ACC112 (cell line): ENCODE measurements around the gene VPS4A.

Experiments used
- H2AFZ ChIP-seq: fragments of 200-600 bp; sonication (generic); one replicate; pipeline ENCODE4 v1.6.0; 2017; ENCODE audit warnings: antibody characterized with exemption, low read length; ENCODE audit not compliant: unreplicated experiment
- H3K27ac ChIP-seq: fragments of 200-600 bp; sonication (generic); 2 replicates; pipeline ENCODE4 v1.5.1; 2014; ENCODE audit warnings: low read depth, mild to moderate bottlenecking, antibody characterized with exemption, low read length, moderate library complexity
- H3K27me3 ChIP-seq: fragments of 200-600 bp; sonication (generic); 2 replicates; pipeline ENCODE4 v1.6.1; 2014; ENCODE audit warnings: mild to moderate bottlenecking, antibody characterized with exemption, low read length, moderate library complexity, mixed read lengths; ENCODE audit not compliant: insufficient read depth
- H3K36me3 ChIP-seq: fragments of 200-600 bp; sonication (generic); 2 replicates; pipeline ENCODE4 v1.6.1; 2016; ENCODE audit warnings: mild to moderate bottlenecking, antibody characterized with exemption, low read length, moderate library complexity, mixed read lengths; ENCODE audit not compliant: insufficient read depth
- H3K4me1 ChIP-seq: fragments of 200-600 bp; sonication (generic); one replicate; pipeline ENCODE4 v1.6.1; 2016; ENCODE audit warnings: low read length, mixed read lengths; ENCODE audit not compliant: insufficient read depth, unreplicated experiment, control insufficient read depth
- H3K4me3 ChIP-seq: fragments of 200-600 bp; sonication (generic); 2 replicates; pipeline ENCODE4 v1.5.1; 2014; ENCODE audit warnings: mild to moderate bottlenecking, low read depth, low read length
- H3K79me2 ChIP-seq: fragments of 200-600 bp; sonication (generic); one replicate; pipeline ENCODE4 v1.6.0; 2016; ENCODE audit warnings: low read length; ENCODE audit not compliant: control insufficient read depth, unreplicated experiment, insufficient read depth

Gene VPS4A

DNA sequence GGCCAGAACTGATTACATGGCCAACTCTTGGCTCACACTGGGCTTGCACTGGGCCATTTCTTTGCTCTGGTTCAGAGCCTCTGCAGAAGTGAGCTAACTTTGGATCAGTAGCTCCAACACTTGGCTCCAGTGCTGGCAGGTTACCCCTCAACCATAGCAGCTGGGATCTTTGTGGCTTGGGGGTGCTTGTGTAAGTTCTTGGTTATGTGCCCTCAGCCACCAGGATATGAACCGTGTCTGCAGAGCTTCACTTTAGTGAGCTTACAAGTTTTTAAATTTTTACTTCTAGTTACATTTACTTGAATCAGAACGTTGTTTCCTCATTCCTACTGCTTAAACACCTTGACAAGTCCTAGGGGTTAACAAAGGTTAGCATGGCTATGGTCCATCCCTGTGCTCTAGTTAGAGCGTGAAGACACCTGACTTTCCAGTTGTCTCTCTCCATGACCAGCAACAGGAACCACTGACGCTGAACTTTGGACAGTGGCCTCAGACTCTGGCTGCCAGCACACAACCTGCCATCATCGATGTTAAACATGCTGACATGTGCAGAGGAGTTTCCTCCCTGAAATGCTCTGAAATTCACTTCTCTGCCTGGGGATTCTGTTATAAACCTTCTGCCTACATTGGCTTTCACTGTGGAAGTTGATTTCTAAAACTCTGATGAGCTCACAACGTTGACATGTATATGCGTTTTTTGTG, 15.2 kb downstream of the VPS4A start:
- H2AFZ ChIP-seq = no peak overlapping the region
- H3K27ac ChIP-seq = no peak overlapping the region
- H3K4me1 ChIP-seq = peaks cover 13% of the 10 kb centered on the region
- peaks cover 47% of the 10 kb centered on the region for H3K79me2 ChIP-seq
- no peak overlapping the region for H3K4me3 ChIP-seq
- no peaks in the 10 kb centered on the region for H3K27me3 ChIP-seq
- no peaks in the 10 kb centered on the region for H3K36me3 ChIP-seq

DNA sequence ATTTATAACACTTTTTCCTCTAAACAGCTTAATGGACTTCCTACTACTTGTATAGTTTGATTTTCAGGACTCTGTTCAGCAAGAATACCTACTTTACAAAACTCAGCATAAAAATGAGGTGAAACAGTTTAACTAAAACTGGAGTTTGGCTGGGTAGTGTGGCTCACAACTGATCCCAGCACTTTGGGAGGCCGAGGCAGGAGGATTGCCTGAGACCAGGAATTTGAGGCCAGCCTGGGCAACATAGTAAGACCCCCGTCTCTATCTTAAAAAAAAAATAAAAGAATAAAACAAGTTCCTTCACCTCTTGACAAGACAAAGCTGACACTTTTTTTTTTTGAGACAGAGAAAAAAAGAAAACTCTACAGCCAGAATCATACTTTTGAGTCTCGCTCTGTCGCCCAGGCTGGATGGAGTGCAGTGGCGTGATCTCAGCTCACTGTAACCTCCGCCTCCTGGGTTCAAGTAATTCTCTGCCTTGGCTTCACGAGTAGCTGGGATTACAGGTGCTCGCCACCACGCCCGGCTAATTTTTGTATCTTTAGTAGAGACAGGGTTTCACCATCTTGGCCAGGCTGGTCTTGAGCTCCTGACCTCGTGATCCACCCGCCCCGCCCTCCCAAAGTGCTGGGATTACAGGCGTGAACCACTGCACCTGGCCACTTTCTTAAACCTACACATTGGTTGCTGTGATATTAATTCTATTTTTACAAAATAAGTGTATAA, 16.6 kb downstream of the VPS4A start:
- peaks cover 6% of the 10 kb centered on the region; the same call in 1 of the 2 replicates for H3K36me3 ChIP-seq
- H3K4me3 ChIP-seq = peak overlapping the region; percentile 93; the same call in 1 of the 2 replicates
- no peaks in the 10 kb centered on the region for H3K27me3 ChIP-seq
- H3K27ac ChIP-seq = no peak overlapping the region
- peaks cover 47% of the 10 kb centered on the region for H3K79me2 ChIP-seq
- no peak overlapping the region for H2AFZ ChIP-seq
- H3K4me1 ChIP-seq = peaks cover 13% of the 10 kb centered on the region

DNA sequence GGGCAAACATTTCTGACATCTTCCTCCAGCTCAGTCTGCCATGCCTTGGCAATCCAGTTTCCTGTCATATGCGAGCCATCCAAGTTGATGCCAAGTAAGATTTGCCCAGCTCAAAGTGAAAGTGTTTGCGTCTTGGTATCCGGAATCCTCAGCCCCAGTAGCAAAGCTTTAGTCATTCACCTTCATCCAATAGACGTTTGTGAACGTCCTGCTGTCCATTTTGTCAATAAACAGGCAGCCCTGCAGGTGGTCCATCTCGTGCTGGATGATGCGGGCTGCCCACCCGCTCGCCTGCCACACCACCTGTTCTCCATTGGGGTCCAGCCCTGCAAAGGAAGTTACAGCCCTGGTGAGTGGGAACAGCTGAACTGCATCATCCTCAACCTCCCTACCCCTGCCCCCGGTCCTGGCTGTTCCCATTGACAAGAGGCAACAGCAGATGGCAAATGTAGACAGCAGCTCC, 17.7 kb downstream of the VPS4A start:
- H3K4me3 ChIP-seq = peak overlapping the region; percentile 93
- H3K79me2 ChIP-seq = peaks cover 49% of the 10 kb centered on the region
- H2AFZ ChIP-seq = no peak overlapping the region
- H3K4me1 ChIP-seq = peaks cover 13% of the 10 kb centered on the region
- peak overlapping the region; percentile 11; the same call in 1 of the 2 replicates for H3K27ac ChIP-seq
- peaks cover 8% of the 10 kb centered on the region; the same call in 1 of the 2 replicates for H3K36me3 ChIP-seq
- H3K27me3 ChIP-seq = no peaks in the 10 kb centered on the region

DNA sequence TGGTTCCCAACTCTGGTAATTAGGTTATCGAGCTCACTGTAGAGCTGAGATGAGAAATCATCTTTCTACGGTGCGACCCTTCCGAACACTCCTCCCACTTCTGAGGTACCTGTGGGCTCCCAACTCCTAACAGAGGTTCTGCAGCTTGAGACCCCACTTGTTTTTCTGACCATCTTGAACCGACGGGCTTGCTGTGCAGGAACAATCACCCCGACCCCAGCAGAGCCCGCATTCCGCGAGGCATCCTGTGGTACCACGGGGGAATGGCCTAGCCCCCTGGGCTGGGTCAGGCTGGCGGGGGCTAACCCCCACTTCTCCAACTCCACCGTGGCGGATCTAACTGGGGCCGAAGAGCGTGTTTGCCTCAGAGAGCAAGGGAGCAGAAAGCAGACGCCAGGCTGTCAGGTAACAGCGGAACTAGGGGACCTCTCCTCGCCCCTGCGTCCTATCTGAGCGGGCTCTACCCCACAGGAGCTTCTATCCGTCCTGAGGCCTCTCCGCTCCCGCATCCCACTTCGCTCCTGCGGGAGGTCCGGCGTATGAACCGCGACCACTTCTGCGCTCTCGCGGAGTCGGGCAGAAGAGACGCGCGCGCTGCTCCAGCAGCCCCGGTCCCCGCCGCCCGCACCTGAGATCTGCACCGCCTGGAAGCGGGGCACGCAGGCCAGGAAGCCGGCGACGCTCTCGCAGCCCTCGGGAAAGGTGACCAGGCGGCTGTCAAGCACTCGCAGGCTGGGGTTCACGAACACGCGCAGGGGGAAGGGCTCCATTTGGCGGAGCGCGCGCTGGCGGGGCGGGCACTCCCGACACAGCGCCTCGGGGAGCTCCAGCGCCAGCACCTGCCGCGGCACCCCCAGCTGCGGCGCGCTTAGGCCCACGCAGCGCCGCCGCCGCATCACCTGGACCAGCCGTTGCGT, 18.5 kb downstream of the VPS4A start:
- Histone ChIP-seq H3K4me3 (peak overlapping the region; percentile 93), H3K27ac (no peak overlapping the region), H3K79me2 (peaks cover 49% of the 10 kb centered on the region), H3K36me3 (peaks cover 8% of the 10 kb centered on the region; the same call in 1 of the 2 replicates), H3K27me3 (no peaks in the 10 kb centered on the region), H2AFZ (peak overlapping the region; percentile 21), H3K4me1 (peaks cover 13% of the 10 kb centered on the region)

DNA sequence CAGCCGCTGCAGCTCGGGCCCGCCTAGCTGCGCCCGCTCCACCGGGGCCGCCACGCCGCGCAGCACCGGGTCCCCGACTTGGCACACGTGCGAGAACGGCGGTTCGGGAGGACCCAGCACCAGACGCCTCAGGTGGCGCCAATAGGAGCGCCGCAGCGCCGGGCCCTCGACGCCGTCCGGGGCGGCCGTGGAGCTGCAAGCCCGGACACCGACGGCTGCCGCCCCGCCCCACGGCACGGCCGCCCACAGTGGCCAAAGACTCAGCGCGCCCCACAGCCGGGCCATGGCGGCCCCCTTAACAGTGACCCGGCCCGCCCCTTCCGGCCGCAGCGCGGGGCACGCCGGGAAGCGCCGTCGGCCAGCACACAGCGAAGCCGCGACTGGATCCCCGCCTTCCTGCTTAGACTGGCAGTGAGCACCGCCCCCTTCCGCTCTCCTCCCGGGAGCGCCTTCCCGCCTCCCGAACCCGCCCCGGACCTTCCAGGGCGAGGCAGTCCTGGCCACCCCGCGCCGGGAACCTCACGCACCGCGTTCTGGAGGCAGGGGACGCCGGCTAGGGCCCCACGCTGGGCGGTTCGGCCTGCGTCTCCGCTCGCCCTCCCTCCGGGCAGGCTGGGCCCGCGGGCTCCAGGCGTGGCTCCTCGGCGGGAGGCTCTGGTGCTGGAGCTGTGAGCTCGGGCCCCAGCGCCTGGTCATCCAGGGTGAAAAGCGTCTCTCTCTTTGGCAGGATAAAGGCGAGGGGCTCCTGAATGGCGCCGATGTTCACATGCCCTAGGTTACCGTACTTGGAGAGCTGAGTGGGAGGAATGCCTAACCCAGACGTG, 19.3 kb downstream of the VPS4A start, which contains the start of gene PDF:
TSS of gene PDF (minus strand) at position 303 of the 824 bp plus-strand sequence. CDS start at position 285, 18 bp downstream.
- Histone ChIP-seq H3K27me3 (no peaks in the 10 kb centered on the region), H3K4me3 (peak within 1 kb of the TSS; percentile 93), H3K4me1 (peaks cover 13% of the 10 kb centered on the region), H3K36me3 (peaks cover 8% of the 10 kb centered on the region; the same call in 1 of the 2 replicates), H3K79me2 (peaks cover 43% of the 10 kb centered on the region), H3K27ac (peak within 1 kb of the TSS; percentile 55), H2AFZ (peak within 1 kb of the TSS; percentile 21)

DNA sequence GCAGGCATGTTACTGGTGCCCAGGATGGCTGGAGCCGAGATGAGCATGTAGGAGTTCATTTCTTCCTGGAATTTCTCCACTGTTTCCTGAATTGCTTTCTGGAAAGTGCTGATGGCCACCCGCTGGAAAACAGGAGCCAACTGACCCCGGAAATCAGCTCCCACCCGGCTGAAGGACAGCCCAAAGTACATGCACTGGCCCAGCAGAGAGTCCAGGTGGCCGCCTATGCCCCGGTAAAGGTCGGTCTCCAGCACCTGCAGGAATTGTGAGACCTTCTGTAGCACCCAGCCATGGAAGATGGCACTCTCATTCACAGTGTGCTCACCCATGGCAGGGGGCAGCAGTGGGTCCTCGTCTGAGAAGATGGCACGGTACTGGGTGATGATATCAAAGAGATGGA, 23.5 kb downstream of the VPS4A start:
- Histone ChIP-seq H3K4me1 (peaks cover 6% of the 10 kb centered on the region), H3K27ac (no peak overlapping the region), H3K27me3 (no peaks in the 10 kb centered on the region), H3K79me2 (peaks cover 30% of the 10 kb centered on the region), H3K36me3 (peaks cover 8% of the 10 kb centered on the region; the same call in 1 of the 2 replicates), H2AFZ (no peak overlapping the region), H3K4me3 (no peak overlapping the region)

DNA sequence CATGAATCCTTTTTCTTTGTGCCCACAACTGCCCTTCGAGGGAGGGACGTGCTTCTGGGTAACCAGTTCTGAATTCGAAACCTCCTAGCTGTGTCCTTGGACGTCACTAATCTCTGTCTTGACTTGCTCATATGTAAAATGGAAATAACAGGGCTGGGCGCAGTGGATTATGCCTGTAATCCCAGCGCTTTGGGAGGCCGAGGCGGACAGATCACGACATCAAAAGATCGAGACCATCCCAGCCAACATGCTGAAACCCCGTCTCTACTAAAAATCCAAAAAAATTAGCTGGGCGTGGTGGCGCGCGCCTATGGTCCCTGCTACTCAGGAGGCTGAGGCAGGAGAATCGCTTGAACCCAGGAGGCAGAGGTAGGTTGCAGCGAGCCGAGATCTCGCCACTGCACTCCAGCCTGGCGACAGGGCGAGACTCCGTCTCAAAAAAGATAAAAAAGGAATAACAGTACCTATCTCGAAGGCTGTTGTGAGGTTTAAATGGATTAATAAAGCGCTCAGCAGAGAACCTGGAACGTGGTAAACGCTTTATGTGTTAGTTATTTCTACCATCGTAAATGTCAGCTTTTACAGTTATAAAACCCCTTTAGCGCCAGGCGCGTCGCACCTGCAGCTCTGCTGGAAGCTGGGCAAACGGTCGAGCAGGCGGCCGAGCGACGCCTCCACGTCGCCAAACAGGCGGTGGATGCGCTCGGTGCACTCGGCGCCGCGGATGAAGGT, 27.6 kb downstream of the VPS4A start:
- peak overlapping the region; percentile 88 for H3K4me3 ChIP-seq
- H3K27me3 ChIP-seq = no peaks in the 10 kb centered on the region
- H3K4me1 ChIP-seq = peaks cover 14% of the 10 kb centered on the region
- peak overlapping the region; percentile 50 for H3K27ac ChIP-seq
- H2AFZ ChIP-seq = peak overlapping the region; percentile 19
- peaks cover 49% of the 10 kb centered on the region for H3K79me2 ChIP-seq
- H3K36me3 ChIP-seq = peaks cover 21% of the 10 kb centered on the region

DNA sequence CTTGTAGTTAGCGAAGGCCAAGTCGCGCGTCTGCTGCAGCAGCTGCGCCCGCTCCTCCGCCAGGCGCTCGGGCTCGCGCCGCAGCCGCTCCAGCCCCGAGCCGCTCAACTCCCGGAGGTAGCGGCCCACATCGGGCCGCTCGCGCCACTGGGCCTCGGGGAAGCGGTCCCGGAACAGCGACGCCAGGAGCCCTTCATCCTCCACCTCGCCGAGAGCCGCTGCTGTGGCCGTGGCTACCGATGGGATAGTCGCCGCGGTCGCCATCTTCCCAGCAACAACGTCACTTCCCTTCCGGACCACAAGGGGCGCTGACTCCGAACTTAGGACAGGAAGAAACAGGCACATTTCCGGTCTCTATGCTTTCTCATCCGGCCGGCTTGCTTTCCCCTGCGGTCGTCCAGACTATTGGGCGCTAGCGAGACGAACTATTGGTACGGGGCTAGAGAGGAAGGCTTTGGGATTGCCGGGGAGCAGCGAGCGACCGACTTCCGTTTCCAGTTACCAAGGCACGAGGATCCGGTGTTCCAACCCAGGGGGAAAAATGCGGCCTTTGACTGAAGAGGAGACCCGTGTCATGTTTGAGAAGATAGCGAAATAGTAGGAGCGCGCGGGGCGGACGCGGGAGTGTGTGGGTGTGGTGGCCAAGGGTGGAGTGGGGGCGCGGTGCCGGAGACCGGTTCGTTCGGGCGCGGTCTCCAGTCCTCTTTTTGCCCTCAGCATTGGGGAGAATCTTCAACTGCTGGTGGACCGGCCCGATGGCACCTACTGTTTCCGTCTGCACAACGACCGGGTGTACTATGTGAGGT, 28.3 kb downstream of the VPS4A start, which contains the start of the genes COG8 and NIP7:
TSS of gene COG8 (minus strand) at position 276 of the 806 bp plus-strand sequence. CDS start at position 264, 12 bp downstream.
TSS of gene NIP7 (plus strand) at position 484 of the 806 bp plus-strand sequence. CDS start at position 542, 58 bp downstream.
- Histone ChIP-seq H3K4me3 (peak within 1 kb of the TSS; percentile 88), H3K27me3 (no peaks in the 10 kb centered on the region), H2AFZ (peak within 1 kb of the TSS; percentile 66), H3K27ac (peak within 1 kb of the TSS; percentile 57), H3K79me2 (peaks cover 49% of the 10 kb centered on the region), H3K36me3 (peaks cover 21% of the 10 kb centered on the region), H3K4me1 (peaks cover 14% of the 10 kb centered on the region)
